ENCODE data around the gene IMMP2L. TPM values are rescaled to one million over a fixed set of nuclear protein-coding genes. Genes with fewer than 3 reads are reported as not detected.

IMMP2L gene
- total RNA-seq, 1 experiment from 2014 or later: 13.6 TPM

DNA sequence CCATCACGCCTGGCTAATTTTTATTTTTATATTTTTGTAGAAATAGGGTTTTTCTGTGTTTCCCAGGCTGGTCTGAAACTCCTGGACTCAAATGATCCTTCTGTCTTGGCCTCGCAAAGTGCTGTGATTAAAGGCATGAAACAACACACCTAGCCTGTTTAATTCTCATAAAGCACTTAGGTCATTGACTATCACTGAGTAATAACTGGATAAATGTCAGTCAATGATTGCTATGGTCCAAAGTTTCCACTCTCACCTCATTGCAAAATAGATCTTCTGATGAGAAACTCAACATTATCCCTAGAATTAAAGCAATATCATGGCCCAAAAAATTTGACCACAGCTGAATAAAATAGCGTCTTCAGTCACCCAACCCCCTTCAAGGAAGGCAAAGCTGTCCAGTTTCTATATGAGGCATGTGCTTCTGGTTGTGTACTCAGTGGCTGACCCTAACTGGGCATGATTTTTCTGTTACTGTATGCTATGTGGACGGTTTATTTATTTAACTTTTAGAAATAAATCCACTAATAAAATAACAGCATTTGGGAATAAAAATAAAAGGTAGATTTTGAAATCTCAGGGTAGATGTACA lies 557.9 kb downstream of the IMMP2L start (continued):
- TF ChIP-seq, protein P1, sequence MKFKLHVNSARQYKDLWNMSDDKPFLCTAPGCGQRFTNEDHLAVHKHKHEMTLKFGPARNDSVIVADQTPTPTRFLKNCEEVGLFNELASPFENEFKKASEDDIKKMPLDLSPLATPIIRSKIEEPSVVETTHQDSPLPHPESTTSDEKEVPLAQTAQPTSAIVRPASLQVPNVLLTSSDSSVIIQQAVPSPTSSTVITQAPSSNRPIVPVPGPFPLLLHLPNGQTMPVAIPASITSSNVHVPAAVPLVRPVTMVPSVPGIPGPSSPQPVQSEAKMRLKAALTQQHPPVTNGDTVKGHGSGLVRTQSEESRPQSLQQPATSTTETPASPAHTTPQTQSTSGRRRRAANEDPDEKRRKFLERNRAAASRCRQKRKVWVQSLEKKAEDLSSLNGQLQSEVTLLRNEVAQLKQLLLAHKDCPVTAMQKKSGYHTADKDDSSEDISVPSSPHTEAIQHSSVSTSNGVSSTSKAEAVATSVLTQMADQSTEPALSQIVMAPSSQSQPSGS (CRISPR knock-in tag; IDR thresholded peaks at IDR 0.05; ENCODE audit: borderline replicate concordance, low read depth): no peak
- TF ChIP-seq, protein P2, sequence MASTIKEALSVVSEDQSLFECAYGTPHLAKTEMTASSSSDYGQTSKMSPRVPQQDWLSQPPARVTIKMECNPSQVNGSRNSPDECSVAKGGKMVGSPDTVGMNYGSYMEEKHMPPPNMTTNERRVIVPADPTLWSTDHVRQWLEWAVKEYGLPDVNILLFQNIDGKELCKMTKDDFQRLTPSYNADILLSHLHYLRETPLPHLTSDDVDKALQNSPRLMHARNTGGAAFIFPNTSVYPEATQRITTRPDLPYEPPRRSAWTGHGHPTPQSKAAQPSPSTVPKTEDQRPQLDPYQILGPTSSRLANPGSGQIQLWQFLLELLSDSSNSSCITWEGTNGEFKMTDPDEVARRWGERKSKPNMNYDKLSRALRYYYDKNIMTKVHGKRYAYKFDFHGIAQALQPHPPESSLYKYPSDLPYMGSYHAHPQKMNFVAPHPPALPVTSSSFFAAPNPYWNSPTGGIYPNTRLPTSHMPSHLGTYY (CRISPR knock-in tag; IDR thresholded peaks at IDR 0.05): no peak
- TF ChIP-seq CREB1 (CRISPR knock-in tag; IDR thresholded peaks at IDR 0.05): no peak

DNA sequence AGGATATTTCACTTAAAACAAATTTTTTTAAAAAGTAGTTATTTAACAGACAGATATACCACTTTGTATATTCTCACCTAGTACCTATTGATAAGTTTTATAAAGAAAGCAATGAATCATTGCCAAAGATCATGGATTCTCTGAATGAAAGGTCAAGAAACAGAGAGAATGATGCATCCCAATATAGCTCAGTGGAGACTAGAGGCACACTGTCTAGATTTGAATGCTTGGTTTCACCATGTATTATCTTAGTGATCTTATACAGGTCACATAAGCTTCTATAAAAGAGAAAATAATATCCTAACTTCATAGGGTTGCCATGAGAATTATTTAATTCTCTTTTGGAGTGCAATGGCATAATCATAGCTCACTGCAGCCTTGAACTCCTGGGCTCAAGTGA lies 558.4 kb downstream of the IMMP2L start:
- Mint-ChIP-seq H3K4me1 (peaks cover 17% of the 10 kb centered on the region), H3K27me3 (ENCODE audit: low read depth) (no peaks in the 10 kb centered on the region), H3K9me3 (no peaks in the 10 kb centered on the region), H3K36me3 (no peaks in the 10 kb centered on the region), H3K27ac (no peak overlapping the region), H3K4me3 (no peak overlapping the region)
- CTCF ChIA-PET: no interaction called here
- TF ChIP-seq, protein P3, sequence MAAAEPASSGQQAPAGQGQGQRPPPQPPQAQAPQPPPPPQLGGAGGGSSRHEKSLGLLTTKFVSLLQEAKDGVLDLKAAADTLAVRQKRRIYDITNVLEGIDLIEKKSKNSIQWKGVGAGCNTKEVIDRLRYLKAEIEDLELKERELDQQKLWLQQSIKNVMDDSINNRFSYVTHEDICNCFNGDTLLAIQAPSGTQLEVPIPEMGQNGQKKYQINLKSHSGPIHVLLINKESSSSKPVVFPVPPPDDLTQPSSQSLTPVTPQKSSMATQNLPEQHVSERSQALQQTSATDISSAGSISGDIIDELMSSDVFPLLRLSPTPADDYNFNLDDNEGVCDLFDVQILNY (CRISPR knock-in tag; IDR thresholded peaks at IDR 0.05): no peak
- TF ChIP-seq, protein P2 (CRISPR knock-in tag; IDR thresholded peaks at IDR 0.05): no peak
- TF ChIP-seq ESRRA (CRISPR knock-in tag; IDR thresholded peaks at IDR 0.05; ENCODE audit: borderline replicate concordance) (no peak), NFE2L1 (CRISPR knock-in tag; IDR thresholded peaks at IDR 0.05) (no peak)
- TF ChIP-seq, protein P4, sequence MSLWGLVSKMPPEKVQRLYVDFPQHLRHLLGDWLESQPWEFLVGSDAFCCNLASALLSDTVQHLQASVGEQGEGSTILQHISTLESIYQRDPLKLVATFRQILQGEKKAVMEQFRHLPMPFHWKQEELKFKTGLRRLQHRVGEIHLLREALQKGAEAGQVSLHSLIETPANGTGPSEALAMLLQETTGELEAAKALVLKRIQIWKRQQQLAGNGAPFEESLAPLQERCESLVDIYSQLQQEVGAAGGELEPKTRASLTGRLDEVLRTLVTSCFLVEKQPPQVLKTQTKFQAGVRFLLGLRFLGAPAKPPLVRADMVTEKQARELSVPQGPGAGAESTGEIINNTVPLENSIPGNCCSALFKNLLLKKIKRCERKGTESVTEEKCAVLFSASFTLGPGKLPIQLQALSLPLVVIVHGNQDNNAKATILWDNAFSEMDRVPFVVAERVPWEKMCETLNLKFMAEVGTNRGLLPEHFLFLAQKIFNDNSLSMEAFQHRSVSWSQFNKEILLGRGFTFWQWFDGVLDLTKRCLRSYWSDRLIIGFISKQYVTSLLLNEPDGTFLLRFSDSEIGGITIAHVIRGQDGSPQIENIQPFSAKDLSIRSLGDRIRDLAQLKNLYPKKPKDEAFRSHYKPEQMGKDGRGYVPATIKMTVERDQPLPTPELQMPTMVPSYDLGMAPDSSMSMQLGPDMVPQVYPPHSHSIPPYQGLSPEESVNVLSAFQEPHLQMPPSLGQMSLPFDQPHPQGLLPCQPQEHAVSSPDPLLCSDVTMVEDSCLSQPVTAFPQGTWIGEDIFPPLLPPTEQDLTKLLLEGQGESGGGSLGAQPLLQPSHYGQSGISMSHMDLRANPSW (CRISPR knock-in tag; conservative IDR thresholded peaks at IDR 0.05; ENCODE audit: low read depth): no peak
- TF ChIP-seq, protein P5, sequence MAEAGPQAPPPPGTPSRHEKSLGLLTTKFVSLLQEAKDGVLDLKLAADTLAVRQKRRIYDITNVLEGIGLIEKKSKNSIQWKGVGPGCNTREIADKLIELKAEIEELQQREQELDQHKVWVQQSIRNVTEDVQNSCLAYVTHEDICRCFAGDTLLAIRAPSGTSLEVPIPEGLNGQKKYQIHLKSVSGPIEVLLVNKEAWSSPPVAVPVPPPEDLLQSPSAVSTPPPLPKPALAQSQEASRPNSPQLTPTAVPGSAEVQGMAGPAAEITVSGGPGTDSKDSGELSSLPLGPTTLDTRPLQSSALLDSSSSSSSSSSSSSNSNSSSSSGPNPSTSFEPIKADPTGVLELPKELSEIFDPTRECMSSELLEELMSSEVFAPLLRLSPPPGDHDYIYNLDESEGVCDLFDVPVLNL (CRISPR knock-in tag; IDR thresholded peaks at IDR 0.05; ENCODE audit: borderline replicate concordance, low read depth): no peak
- TF ChIP-seq, protein P6, sequence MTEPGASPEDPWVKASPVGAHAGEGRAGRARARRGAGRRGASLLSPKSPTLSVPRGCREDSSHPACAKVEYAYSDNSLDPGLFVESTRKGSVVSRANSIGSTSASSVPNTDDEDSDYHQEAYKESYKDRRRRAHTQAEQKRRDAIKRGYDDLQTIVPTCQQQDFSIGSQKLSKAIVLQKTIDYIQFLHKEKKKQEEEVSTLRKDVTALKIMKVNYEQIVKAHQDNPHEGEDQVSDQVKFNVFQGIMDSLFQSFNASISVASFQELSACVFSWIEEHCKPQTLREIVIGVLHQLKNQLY (CRISPR knock-in tag; IDR thresholded peaks at IDR 0.05): no peak
- DNase-seq (ENCODE audit: low spot score) (no peak), ATAC-seq (no peak)
- POLR2A ChIA-PET: no interaction called here

DNA sequence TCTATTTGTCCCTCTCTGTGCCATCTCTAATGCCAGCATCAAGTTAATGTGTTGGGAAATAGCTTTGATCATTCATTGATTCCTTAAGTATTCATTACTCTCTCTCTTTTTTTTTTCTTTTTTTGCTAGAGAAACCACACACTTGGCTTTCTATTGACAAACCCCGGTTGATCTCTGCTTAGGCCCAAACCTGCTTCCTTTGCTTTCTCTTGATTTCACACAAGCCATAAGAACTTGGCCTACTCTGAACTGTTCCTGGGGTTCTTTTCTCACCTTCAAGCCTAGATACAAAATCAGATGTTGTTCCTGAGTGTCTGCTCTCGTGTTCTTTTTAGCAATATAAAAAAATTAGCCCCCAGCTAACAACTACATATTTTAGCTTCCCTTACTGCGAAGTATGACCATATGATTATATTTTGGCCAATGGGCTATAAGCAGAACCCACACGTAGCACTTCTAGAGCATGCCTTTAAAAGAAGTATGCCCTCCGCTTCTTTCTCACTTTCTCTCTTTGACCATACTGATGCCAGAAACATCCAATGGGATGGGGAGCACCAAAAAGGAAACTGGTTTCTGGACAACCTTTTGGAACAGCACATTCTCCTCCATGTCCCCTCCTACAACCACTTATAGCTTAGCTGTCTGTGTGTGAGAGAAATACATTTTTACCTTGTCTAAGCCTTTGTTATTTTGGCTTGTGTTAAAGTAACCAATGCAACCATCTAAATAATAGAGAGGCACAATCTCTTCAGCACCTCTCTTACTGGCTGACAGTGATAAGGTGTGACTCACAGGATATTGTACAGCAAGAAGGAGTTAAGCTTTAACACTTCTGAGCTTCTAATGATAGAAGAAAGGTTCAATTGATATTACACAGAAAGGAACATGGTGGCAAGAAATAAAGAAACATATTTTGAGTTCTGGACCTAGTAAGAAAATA lies 568.0 kb downstream of the IMMP2L start:
- Mint-ChIP-seq H3K27me3 (ENCODE audit: low read depth) (no peaks in the 10 kb centered on the region), H3K9me3 (no peaks in the 10 kb centered on the region), H3K4me3 (no peak overlapping the region), H3K36me3 (no peaks in the 10 kb centered on the region), H3K27ac (no peak overlapping the region; the same call in 1 of the 2 replicates), H3K4me1 (peaks cover 1% of the 10 kb centered on the region)
- ChIA-PET POLR2A (no interaction called here), CTCF (no interaction called here)
- DNase-seq (ENCODE audit: low spot score) (no peak), ATAC-seq (no peak)
- TF ChIP-seq ZNF416 (CRISPR knock-in tag; IDR thresholded peaks at IDR 0.05): no peak
- TF ChIP-seq, protein P7, sequence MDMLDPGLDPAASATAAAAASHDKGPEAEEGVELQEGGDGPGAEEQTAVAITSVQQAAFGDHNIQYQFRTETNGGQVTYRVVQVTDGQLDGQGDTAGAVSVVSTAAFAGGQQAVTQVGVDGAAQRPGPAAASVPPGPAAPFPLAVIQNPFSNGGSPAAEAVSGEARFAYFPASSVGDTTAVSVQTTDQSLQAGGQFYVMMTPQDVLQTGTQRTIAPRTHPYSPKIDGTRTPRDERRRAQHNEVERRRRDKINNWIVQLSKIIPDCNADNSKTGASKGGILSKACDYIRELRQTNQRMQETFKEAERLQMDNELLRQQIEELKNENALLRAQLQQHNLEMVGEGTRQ (CRISPR knock-in tag; IDR thresholded peaks at IDR 0.05): no peak
- TF ChIP-seq ESRRA (CRISPR knock-in tag; IDR thresholded peaks at IDR 0.05; ENCODE audit: borderline replicate concordance): no peak
- no peak for TF ChIP-seq CREB1 (CRISPR knock-in tag; IDR thresholded peaks at IDR 0.05)
- no peak for TF ChIP-seq HMGA2 (CRISPR knock-in tag; IDR thresholded peaks at IDR 0.05)
- TF ChIP-seq, protein P5 (CRISPR knock-in tag; IDR thresholded peaks at IDR 0.05; ENCODE audit: borderline replicate concordance, low read depth): no peak
- TF ChIP-seq CBFB (CRISPR knock-in tag; IDR thresholded peaks at IDR 0.05; ENCODE audit: low read depth): no peak
- no peak for TF ChIP-seq PRRX2 (CRISPR knock-in tag; IDR thresholded peaks at IDR 0.05)
- no peak for TF ChIP-seq RELA (CRISPR knock-in tag; IDR thresholded peaks at IDR 0.05; ENCODE audit: borderline replicate concordance)

Measured in WTC11 (cell line).